GM19452 (cell line): ENCODE data around the gene SH2D3C.
A peak's percentile ranks its signal among the peaks of the same experiment; 100 is the strongest.

Experiments
- ATAC-seq: cut with Tn5 transposase; IDR thresholded peaks from one replicate; pipeline ENCODE4 v1.9.1; 2021; ENCODE audit not compliant: unreplicated experiment

SH2D3C gene

GRCh38 chr9:127808347-127809001 is 30.0 kb upstream of the SH2D3C start:
- no peak for ATAC-seq

DNA sequence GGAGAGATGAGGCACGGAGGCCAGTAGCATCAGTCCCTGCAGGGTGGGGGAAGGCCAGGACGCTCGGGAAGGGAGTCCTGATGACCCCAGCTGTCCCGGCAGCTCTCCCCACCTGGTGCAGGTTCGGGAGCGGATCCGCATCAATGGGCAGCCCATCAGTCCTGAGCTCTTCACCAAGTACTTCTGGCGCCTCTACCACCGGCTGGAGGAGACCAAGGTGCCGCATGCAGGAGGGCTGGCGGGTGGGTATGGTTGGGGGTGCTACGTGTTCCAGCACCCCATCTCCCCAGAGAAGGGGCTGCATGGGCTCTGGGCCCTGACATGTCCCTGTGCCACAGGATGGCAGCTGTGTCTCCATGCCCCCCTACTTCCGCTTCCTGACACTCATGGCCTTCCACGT is 28.4 kb upstream of the SH2D3C start:
- ATAC-seq: no peak

GRCh38 chr9:127805620-127806019 is 27.2 kb upstream of the SH2D3C start:
- ATAC-seq: no peak

GRCh38 chr9:127803507-127804352 is 25.3 kb upstream of the SH2D3C start:
- no peak for ATAC-seq

GRCh38 chr9:127802576-127803443 is 24.3 kb upstream of the SH2D3C start, which contains the start of gene FPGS:
FPGS (plus strand) TSS chr9:127802882; CDS start chr9:127802925, 43 bp downstream.
- peak; percentile 73 for ATAC-seq

DNA sequence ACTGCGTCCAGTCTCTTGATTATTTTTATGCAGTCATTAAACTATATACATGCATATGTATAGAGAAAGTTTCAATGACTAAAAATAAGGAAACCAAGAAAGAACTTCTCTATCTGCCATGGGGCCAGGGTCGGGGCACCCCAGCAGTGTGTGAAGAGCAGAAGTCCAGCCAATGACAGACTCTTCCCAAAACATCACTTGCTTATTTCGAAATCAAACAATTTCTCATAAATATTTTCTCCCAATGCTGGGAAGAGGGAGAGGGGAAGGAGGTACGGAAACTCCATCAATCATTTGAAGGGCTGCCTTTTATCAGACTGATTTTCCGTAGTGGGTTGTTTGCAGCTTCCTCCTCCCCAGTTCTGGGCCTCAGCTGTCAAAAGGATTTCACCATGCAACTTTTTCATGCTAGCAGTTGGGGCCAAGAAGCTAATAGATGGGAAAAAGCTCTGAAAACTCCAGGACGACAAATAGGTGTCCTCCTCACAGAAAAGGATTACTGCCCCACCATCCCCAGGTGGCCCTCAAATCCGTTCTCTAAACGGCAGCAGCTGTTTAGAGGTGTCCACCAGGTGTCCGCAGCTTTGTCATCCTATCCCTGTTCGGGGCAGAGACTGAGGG is 23.6 kb upstream of the SH2D3C start:
- no peak for ATAC-seq

- no peak for ATAC-seq
Observed at GRCh38 chr9:127796852-127797370, 18.4 kb upstream of the SH2D3C start.

DNA sequence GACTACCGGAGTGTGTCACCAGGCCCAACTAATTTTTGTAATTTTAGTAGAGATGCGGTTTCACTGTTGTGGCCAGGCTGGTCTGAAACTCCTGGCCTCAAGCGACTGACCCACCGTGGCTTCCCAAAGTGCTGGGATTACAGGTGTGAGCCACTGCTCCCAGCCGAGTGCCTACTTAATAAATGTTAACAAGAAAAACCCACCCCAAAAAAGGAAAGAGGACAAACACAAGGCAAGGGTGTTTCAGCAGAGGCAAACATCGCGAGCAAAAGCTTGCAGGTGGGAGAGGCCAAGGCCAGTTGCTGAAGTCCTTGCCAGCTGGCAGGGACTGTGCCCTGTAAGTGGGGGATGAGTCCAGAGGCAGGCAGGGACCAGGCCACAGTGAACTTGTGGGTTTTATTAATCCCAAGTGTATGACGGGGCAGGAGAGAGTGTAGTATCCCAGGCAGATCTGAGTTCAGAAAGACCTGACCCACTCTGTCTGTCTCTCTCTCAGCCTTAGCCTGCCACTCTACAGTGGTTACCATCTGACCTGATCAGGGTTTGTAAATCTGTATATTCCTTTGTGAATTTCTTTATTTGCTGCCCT is 17.9 kb upstream of the SH2D3C start:
- ATAC-seq: no peak

- no peak for ATAC-seq
Observed at GRCh38 chr9:127794001-127794791, 15.7 kb upstream of the SH2D3C start.

DNA sequence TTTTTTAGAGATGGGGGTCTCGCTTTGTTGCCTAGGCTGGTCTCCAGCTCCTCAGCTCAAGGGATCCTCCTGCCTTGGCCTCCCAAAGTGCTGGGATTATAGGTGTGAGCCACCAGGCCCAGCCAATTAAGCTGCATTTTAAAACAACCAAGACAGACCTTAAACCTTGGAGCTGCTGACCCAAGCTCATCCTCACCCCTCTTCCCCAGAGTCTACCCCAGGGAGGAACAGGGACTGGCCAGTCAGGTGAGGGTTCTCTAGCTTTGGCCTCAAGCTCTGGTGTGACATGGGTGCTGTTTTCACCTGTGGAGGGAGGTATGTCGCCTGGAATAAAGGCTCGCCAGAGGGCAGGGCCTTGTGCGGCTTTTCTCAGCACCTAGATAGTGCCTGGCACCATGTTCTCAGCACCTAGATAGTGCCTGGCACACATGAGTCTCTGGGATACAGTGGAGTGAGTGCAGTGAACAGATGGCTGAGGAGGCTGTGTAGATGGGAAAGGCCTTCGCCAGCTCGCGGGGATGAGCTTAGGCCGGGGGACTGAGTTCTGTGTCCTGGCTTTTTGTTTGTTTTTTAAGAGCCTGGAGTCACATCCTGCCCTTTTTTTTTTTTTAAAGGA is 14.7 kb upstream of the SH2D3C start:
- ATAC-seq: no peak

GRCh38 chr9:127792417-127793031 is 14.1 kb upstream of the SH2D3C start:
- no peak for ATAC-seq

DNA sequence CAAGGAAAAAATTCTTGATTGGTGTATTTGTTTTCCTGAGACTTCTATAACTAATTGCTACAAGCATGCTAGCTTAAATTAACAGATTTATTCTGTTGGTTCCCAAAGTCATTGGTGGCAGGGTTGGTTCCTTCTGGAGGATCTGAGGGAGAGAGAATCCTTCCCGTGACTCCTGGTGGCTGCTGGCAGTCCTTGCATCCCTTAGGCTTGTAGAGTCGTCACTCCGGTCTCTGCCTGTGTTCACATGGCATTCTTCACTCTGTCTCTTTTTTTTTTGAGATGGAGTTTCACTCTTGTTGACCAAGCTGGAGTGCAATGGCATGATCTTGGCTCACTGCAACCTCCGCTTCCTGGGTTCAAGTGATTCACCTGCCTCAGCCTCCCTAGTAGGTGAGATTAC is 12.6 kb upstream of the SH2D3C start:
- no peak for ATAC-seq

GRCh38 chr9:127790094-127790855 is 11.8 kb upstream of the SH2D3C start:
- ATAC-seq: no peak

DNA sequence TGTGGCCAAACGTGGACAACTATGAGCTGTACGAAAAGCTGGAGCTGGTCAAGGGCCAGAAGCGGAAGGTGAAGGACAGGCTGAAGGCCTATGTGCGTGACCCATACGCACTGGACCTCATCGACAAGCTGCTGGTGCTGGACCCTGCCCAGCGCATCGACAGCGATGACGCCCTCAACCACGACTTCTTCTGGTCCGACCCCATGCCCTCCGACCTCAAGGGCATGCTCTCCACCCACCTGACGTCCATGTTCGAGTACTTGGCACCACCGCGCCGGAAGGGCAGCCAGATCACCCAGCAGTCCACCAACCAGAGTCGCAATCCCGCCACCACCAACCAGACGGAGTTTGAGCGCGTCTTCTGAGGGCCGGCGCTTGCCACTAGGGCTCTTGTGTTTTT is 10.7 kb upstream of the SH2D3C start:
- no peak for ATAC-seq

- ATAC-seq: no peak
Observed at GRCh38 chr9:127788337-127789011, 10.0 kb upstream of the SH2D3C start.

DNA sequence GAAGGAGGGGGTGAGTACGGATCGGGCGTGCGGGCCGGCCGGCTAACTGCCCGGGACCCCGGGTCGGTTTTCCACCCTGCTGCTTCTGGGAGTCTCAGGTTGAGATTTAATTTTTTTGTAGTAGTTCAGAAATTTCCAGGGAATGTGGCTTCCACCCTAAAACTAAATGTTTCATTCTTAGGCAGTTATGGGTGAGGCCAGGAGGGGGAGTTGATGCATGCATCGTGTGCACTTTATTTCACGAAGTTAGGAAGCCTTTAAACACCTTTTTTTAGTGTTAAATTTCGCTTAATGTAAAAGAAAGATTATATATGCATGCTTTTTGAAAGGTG is 8.3 kb upstream of the SH2D3C start:
- ATAC-seq: no peak

DNA sequence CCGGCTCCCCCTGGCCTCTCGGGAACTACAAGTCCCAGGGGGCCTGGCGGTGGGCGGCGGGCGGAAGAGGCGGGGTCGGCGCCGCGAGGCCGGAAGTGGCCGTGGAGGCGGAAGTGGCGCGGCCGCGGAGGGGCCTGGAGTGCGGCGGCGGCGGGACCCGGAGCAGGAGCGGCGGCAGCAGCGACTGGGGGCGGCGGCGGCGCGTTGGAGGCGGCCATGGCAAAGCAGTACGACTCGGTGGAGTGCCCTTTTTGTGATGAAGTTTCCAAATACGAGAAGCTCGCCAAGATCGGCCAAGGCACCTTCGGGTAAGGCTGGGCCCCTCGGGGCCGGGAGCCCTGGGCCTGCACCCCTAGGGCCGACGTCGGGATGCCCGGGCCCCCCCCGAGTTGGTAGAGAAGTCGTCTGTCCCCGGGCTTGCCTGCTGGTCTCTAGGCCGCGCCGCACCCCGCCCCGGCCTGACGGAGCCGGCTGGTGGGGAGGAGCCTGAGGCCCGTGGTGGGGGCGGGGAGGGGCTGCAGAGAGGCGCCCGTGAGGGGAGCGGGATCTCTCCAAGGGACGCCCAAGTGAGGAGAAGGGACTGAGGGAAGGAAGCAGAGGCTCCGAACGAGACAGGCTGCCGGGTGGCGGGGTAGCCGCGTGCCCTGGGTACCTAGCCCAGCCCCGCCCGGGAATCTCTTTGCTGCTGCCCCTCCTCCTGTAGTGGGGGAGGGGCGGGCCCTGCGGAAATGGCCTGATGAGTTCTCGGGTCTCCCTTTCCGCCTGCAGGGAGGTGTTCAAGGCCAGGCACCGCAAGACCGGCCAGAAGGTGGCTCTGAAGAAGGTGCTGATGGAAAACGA is 7.7 kb upstream of the SH2D3C start, which contains the start of gene CDK9:
CDK9 (plus strand) TSS at position 102 of the 840 bp plus-strand sequence; CDS start at position 217, 115 bp downstream.
- ATAC-seq: peak; percentile 61
